GM18519 (cell line): ENCODE data around the gene HECW1.
"Not testable (repeated sequence)": the region's sequence is repeated elsewhere in the genome, so short reads cannot be mapped to it uniquely, and the experiment has no call there.

Experiments
- ATAC-seq: cut with Tn5 transposase; IDR thresholded peaks from one replicate; pipeline ENCODE4 v1.9.1; 2021; ENCODE audit warnings: mild to moderate bottlenecking, moderate library complexity; ENCODE audit not compliant: unreplicated experiment, low FRiP score

Gene HECW1

GRCh38 chr7:43341132-43341531, 228.7 kb downstream of the HECW1 start:
- ATAC-seq, result no peak

- not testable (repeated sequence) for ATAC-seq
Measured at GRCh38 chr7:43343417-43343816, 231.0 kb downstream of the HECW1 start.

DNA sequence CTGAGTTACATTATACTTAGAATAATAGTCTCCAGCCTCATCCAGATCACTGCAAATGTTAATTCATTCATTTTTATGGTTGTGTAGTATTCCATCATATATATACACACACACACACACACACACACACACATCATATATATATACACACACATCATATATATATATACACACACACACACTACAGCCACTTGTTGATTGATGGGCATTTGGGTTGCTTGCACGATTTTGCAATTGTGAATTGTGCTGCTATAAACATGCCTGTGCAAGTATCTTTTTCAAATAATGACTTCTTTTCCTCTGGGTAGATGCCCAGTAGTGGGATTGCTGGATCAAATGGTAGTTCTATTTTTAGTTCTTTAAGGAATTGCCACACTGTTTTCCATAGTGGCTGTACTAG, 233.2 kb downstream of the HECW1 start:
- ATAC-seq, result not testable (repeated sequence)

DNA sequence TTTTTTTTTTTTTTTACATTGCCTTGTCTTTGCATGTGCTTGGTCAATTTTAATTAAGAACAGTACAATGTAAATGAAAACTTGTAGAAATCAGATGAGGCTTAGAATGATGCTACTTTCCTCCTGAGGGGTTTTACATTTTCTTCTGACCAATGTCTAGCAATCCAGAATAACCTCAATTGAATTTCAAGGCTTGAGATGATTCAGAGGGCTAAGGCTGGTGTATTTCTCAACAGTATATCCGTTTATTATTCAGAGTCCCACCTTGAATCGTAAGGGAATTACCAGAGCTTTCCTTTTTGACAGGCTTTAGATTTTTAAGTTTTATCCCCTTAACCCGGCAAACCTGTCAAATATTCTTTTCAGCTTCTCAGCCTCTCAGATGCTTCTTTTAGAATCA, 239.2 kb downstream of the HECW1 start:
- no peak for ATAC-seq

- no peak for ATAC-seq
Measured at GRCh38 chr7:43353902-43354301, 241.5 kb downstream of the HECW1 start.

DNA sequence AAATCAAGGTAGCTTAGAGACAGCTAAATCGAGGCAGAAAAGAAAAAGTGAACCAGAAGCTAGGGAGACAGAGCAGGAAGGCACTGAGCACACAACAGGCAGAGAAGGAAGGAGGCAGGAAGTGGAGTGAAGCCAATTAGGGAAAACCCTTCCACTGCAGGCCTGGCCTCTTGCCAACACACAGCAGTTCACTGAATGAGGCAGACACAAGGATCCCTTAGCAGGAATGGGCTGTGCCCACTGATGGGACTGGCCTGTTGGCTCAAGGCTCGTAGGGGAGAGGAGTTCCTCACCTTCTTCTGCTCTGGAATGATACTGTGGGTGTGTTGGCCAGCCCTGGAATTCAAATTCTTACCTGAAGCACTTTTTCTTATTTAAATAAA, 250.2 kb downstream of the HECW1 start:
- ATAC-seq, result no peak

DNA sequence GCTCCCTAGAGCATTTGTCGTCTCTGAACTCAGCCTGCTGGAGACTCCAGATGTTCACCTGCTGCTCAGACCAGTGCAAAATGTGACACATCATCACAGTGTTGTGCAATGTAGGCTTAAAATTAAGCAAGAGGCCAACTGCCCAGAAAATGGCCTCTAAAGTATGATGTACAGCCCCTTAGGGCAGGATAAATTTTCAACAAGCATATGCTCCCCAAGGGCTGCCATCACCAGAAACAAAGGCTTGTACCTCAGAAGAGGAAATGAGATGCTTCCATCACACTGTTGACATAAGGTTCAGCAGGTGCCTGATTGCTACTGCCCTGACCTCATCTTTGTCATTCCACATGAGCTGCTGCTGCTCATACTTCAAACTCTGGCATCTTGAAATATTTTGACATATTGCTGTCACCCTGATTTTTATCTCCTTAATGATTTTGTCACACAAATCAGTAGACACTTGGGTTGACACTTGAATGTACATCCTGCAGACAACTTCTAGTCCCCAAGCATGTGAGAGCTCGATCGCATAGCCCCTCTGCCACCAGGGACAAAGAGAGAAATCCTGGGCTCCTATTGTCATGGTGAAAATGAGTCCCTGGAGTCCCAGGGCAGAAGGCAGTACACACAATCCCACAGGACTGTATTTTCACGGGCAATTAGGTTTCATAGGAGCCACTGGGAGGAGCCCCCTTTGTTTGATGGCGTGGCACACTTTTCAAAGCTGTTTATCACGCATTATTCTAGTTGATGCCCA, 250.8 kb downstream of the HECW1 start:
- no peak for ATAC-seq

- no peak for ATAC-seq
Measured at GRCh38 chr7:43364391-43364790, 251.9 kb downstream of the HECW1 start.

GRCh38 chr7:43372676-43373355, 260.4 kb downstream of the HECW1 start:
- ATAC-seq, result no peak

GRCh38 chr7:43377196-43377960, 264.9 kb downstream of the HECW1 start:
- no peak for ATAC-seq

DNA sequence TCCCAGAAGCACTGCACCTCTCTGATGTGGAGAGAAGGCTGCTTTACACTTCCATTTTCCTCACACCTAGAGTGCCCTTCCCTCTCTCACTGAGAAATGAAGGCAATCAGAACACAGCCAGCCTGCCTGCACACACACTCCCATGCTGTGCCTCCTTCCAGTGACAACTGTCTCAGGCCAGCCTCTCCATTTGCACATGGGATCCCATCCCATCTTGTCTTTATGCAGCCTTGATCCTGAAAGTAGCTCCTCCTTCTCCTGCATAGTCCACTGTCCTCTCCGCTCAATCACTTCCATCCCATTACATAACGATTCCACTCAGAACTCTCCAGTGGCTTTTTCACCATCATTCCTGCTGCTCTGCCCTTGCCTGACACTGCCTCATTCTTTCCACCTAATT, 266.8 kb downstream of the HECW1 start:
- ATAC-seq, result no peak

DNA sequence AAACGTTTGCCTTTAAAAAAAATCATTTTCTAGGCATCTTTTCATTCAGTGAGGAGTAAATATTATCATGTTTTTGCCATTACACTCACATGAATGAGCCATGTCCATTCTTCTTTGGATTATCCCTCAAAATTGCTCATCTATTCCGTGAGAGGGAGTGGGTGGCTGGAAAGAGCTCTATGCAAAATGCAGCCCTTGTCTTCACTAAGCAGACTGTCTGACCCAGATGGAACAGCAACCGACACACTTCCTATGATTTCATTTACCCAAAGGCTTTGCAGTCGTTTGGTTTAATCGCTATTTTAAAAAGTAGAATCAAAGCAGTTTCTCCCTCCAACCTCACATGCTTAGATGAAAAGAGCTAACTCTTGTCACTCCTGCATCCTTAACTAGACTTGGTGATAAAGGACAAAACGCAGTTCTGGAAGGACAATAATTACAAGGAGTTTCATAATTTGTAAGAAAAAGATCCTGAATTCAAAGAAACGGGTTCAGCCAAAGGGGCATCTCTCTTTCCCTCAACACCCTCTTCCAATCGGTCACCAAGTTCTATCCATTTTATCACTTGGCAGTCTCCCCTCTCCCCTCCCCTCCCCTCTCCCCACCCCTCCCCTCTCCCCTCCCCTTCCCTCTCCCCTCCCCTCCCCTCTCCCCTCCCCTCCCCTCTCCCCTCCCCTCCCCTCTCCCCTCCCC, 272.3 kb downstream of the HECW1 start:
- ATAC-seq, result no peak

DNA sequence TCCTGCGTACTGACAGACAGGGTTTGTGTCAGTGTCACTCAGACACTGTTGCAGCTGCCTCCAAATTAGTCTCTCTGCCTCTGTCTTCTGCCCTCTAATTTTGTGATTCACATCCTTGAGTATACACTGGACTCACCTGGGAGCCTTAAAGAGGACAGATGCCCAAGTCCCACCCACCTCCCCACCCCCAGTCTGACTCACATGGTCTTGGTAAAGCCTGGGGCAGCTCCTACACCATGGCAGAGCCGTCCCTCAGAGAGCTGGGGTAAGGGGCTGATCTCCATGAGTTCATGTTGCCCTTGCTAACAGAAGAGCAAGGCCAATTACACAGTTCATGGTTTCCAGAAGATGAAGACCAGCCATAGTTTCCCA, 272.8 kb downstream of the HECW1 start:
- no peak for ATAC-seq

GRCh38 chr7:43385856-43386255, 273.4 kb downstream of the HECW1 start:
- no peak for ATAC-seq

DNA sequence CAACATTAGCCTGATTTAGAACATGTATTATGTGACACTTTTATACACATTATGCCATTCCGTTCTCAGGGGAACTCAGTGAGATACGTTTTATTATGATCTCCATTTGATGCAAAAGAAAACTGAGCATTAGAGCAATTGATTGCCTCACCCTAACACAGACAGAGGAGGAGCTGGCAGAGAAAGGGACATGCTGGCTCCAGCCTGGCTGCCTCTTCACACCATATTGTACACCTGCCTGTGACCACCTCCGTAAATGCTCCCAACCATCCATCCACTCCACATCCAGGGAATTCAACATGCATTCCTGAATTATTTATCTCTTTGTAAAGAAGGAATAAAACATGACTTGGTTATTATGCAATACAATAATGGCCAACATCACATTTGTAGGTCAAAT, 275.5 kb downstream of the HECW1 start:
- no peak for ATAC-seq

DNA sequence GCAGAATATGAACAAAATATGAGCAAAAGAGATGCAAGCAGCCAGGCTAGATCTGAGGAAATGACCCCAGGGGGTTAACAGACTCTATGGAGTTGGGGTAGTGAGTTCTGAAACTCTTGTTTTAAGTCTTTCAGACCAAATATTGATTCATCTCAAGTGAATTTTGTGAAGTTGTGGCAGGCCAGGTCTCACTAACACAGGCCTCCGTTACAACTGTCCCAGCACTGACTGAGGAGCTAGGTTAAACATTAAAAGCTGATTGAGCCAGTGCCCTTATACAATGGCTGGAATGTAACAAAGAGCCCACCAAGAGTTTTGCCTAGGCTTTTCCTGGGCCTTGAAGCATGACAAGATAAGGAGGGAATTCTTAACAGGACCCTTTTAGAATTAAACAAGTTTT, 278.1 kb downstream of the HECW1 start:
- no peak for ATAC-seq

GRCh38 chr7:43391518-43391917, 279.1 kb downstream of the HECW1 start:
- no peak for ATAC-seq

- ATAC-seq, result no peak
Measured at GRCh38 chr7:43392638-43393330, 280.3 kb downstream of the HECW1 start.

- ATAC-seq, result no peak
Measured at GRCh38 chr7:43394441-43395130, 282.1 kb downstream of the HECW1 start.

GRCh38 chr7:43395351-43395750, 282.9 kb downstream of the HECW1 start:
- no peak for ATAC-seq
